Ramos (cell line): ENCODE data around the gene SCGB3A2.

Experiments used
- in situ Hi-C: fragments of 300-500 bp; cut with MboI; formaldehyde crosslinking; loops from one replicate; pipeline ENCODE4 v1.14.3; 2022; ENCODE audit warnings: low sequenced_read_pairs; ENCODE audit not compliant: unreplicated experiment

Gene SCGB3A2

GRCh38 chr5:147878066-147878759 is at the start of gene SCGB3A2:
SCGB3A2 (plus strand) TSS chr5:147878711; CDS start chr5:147878804, 93 bp downstream.
- in situ Hi-C loops: no loop called here

GRCh38 chr5:147830035-147830434 is 48.5 kb upstream of the SCGB3A2 start:
- in situ Hi-C loops: no loop called here

GRCh38 chr5:147831465-147831864 is 47.0 kb upstream of the SCGB3A2 start, which contains the start of gene SPINK1:
SPINK1 (minus strand) TSS chr5:147831671; CDS start chr5:147831577, 94 bp downstream.
- in situ Hi-C loops: no loop called here

- in situ Hi-C loops: no loop called here
Observed at GRCh38 chr5:147832541-147832940, 46.0 kb upstream of the SCGB3A2 start.

GRCh38 chr5:147835386-147835798 is 43.1 kb upstream of the SCGB3A2 start:
- in situ Hi-C loops: no loop called here

GRCh38 chr5:147836439-147836838 is 42.1 kb upstream of the SCGB3A2 start:
- in situ Hi-C loops: no loop called here

- in situ Hi-C loops: no loop called here
Observed at GRCh38 chr5:147842869-147843268, 35.6 kb upstream of the SCGB3A2 start.

GRCh38 chr5:147844846-147845245 is 33.7 kb upstream of the SCGB3A2 start:
- in situ Hi-C loops: no loop called here

- in situ Hi-C loops: no loop called here
Observed at GRCh38 chr5:147845618-147846017, 32.9 kb upstream of the SCGB3A2 start.

GRCh38 chr5:147849226-147849625 is 29.3 kb upstream of the SCGB3A2 start:
- in situ Hi-C loops: no loop called here

GRCh38 chr5:147851578-147851977 is 26.9 kb upstream of the SCGB3A2 start:
- in situ Hi-C loops: no loop called here

- in situ Hi-C loops: no loop called here
Observed at GRCh38 chr5:147852365-147852764, 26.1 kb upstream of the SCGB3A2 start.

- in situ Hi-C loops: no loop called here
Observed at GRCh38 chr5:147853372-147853987, 25.0 kb upstream of the SCGB3A2 start.

GRCh38 chr5:147854331-147854730 is 24.2 kb upstream of the SCGB3A2 start:
- in situ Hi-C loops: no loop called here

- in situ Hi-C loops: no loop called here
Observed at GRCh38 chr5:147854894-147855773, 23.4 kb upstream of the SCGB3A2 start.

GRCh38 chr5:147855774-147856069 is 22.8 kb upstream of the SCGB3A2 start:
- in situ Hi-C loops: no loop called here

- in situ Hi-C loops: no loop called here
Observed at GRCh38 chr5:147856801-147857200, 21.7 kb upstream of the SCGB3A2 start.

- in situ Hi-C loops: no loop called here
Observed at GRCh38 chr5:147857302-147858129, 21.0 kb upstream of the SCGB3A2 start.

GRCh38 chr5:147858565-147858964 is 19.9 kb upstream of the SCGB3A2 start:
- in situ Hi-C loops: no loop called here

- in situ Hi-C loops: no loop called here
Observed at GRCh38 chr5:147859962-147860640, 18.4 kb upstream of the SCGB3A2 start.
